ENCODE measurements around the gene METRN. TPM values are rescaled to one million over a fixed set of nuclear protein-coding genes. Genes with fewer than 3 reads are reported as not detected.
A peak's percentile ranks its signal among the peaks of the same experiment; 100 is the strongest.

METRN gene
- total RNA-seq, 2 donors from 2014 or later = 36.6 to 71.9 TPM

GRCh38 chr16:698911-699671 lies 15.8 kb upstream of the METRN start:
- TF ChIP-seq CTCF (IDR thresholded peaks at IDR 0.05) = no peak
- TF ChIP-seq POLR2A (IDR thresholded peaks at IDR 0.05) = no peak
- no peak for DNase-seq
- Histone ChIP-seq H3K36me3 (replicated peaks in 1 of 2; ENCODE audit: insufficient read depth in 1 of 2, low read depth in 2 of 2) (no peaks in the 10 kb centered on the region), H3K9me3 (no peaks in the 10 kb centered on the region), H3K4me3 (no peak overlapping the region), H3K27me3 (peaks cover 0 to 48% of the 10 kb centered on the region in 2 donors), H3K27ac (no peak overlapping the region), H3K4me1 (peaks cover 27% of the 10 kb centered on the region)
- intact Hi-C loops (cut with DNase I) = no loop called here
- no peak for ATAC-seq
- WGBS, 2 donors = 66 to 78% methylated on average over 11 to 18 of the region's 19 CpGs

GRCh38 chr16:700684-701584 lies 14.0 kb upstream of the METRN start:
- H3K9me3 ChIP-seq = no peaks in the 10 kb centered on the region
- DNase-seq (peak in 1 of 4 donors; percentile 50), ATAC-seq (peak; percentile 68)
- intact Hi-C loops (cut with DNase I) = loop anchor here (10.0 kb wide), 1 partner anchor 474 kb away; no protein-coding TSS in a partner anchor
- no peak overlapping the region for H3K4me3 ChIP-seq
- H3K4me1 ChIP-seq = peaks cover 10% of the 10 kb centered on the region
- 5% methylated on average over 65 of the region's 76 CpGs; no CpG with 5 or more reads in 1 of the 2 donors for WGBS, 2 donors
- TF ChIP-seq POLR2A (IDR thresholded peaks at IDR 0.05) = no peak
- no peak for TF ChIP-seq CTCF (IDR thresholded peaks at IDR 0.05)
- peaks cover 0 to 42% of the 10 kb centered on the region in 2 donors for H3K27me3 ChIP-seq
- H3K36me3 ChIP-seq (replicated peaks in 1 of 2; ENCODE audit: insufficient read depth in 1 of 2, low read depth in 2 of 2) = no peaks in the 10 kb centered on the region
- H3K27ac ChIP-seq = no peak overlapping the region

GRCh38 chr16:702341-702740 lies 12.6 kb upstream of the METRN start:
- no peak overlapping the region for H3K27ac ChIP-seq
- no peaks in the 10 kb centered on the region for H3K36me3 ChIP-seq (replicated peaks in 1 of 2; ENCODE audit: insufficient read depth in 1 of 2, low read depth in 2 of 2)
- intact Hi-C loops (cut with DNase I) = loop anchor here (10.0 kb wide), 1 partner anchor 472 kb away; no protein-coding TSS in a partner anchor
- no peaks in the 10 kb centered on the region for H3K9me3 ChIP-seq
- WGBS, 2 donors = 70 to 72% methylated on average over 19 of the region's 19 CpGs
- DNase-seq = no peak
- no peak overlapping the region for H3K4me3 ChIP-seq
- H3K4me1 ChIP-seq = peaks cover 9% of the 10 kb centered on the region
- peaks cover 0 to 49% of the 10 kb centered on the region in 2 donors for H3K27me3 ChIP-seq
- no peak for TF ChIP-seq CTCF (IDR thresholded peaks at IDR 0.05)
- TF ChIP-seq POLR2A (IDR thresholded peaks at IDR 0.05) = no peak
- ATAC-seq = no peak

- H3K27ac ChIP-seq = no peak overlapping the region
- H3K36me3 ChIP-seq (replicated peaks in 1 of 2; ENCODE audit: insufficient read depth in 1 of 2, low read depth in 2 of 2) = no peaks in the 10 kb centered on the region
- ATAC-seq = no peak
- no peak overlapping the region for H3K4me3 ChIP-seq
- peaks cover 0 to 53% of the 10 kb centered on the region in 2 donors for H3K27me3 ChIP-seq
- TF ChIP-seq CTCF (IDR thresholded peaks at IDR 0.05) (no peak), POLR2A (IDR thresholded peaks at IDR 0.05) (no peak)
- H3K9me3 ChIP-seq = no peaks in the 10 kb centered on the region
- 40 to 68% methylated on average over 1 to 12 of the region's 12 CpGs for WGBS, 2 donors
- no peak for DNase-seq
- H3K4me1 ChIP-seq = peaks cover 9% of the 10 kb centered on the region
- intact Hi-C loops (cut with DNase I) = loop anchor here (10.0 kb wide), 1 partner anchor 471 kb away; no protein-coding TSS in a partner anchor
Observed at GRCh38 chr16:703406-703805, 11.5 kb upstream of the METRN start.

All from body of pancreas (tissue), 4 donors.